ENCODE results near the gene KHDC1.

DNA sequence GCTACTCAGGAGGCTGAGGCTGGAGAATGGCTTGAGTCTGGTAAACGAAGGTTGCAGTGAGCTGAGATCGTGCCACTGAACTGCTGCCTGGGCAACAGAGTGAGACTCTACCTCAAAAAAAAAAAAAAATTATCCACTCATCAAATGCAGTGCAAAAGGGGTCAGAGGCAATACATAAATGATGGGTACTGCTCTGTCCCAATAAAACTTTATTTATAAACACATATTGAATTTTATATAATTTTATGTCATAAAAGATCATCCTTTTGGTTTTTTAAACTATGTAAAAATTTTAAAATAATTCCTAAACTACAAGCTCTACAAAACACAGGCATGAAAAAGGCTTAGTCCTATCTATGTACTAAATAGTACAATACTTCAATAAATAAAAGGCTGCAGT lies 10.3 kb downstream of the KHDC1 start:
- TF ChIP-seq ZNF274 (IDR thresholded peaks at IDR 0.05; ENCODE audit: low read depth, low read length): no peak
- no peak for TF ChIP-seq SUZ12 (IDR thresholded peaks at IDR 0.05; ENCODE audit: extremely low read depth, insufficient read depth, insufficient read length)
